HepG2 (cell line): ENCODE results near the gene NKAIN2.

Experiments
- BHLHE40 ChIP-seq: IDR thresholded peaks from 2 replicates; pipeline ENCODE4 v1.6.1; 2011; ENCODE audit warnings: low read length, improper control_type of control experiment
- HMG20A ChIP-seq: IDR thresholded peaks from 2 replicates; pipeline ENCODE4 v1.6.1; 2016; ENCODE audit warnings: borderline replicate concordance
- TBP ChIP-seq: sonication (generic); formaldehyde crosslinking; IDR thresholded peaks from 2 replicates; pipeline ENCODE4 v1.5.0; 2020; ENCODE audit warnings: missing genetic modification reagents

GRCh38 chr6:124237911-124238310, 434.2 kb downstream of the NKAIN2 start:
- no peak for TF ChIP-seq BHLHE40
- TF ChIP-seq HMG20A: no peak
- TF ChIP-seq TBP (CRISPR knock-in tag): no peak
